ENCODE measurements around the gene DEGS2. TPM values are rescaled to one million over a fixed set of nuclear protein-coding genes. Genes with fewer than 3 reads are reported as not detected.

Gene DEGS2
- total and polyA plus RNA-seq, 2 donors (not counting 1 experiment from before 2014, with no cell fraction given): 0.82 to 6.4 TPM

DNA sequence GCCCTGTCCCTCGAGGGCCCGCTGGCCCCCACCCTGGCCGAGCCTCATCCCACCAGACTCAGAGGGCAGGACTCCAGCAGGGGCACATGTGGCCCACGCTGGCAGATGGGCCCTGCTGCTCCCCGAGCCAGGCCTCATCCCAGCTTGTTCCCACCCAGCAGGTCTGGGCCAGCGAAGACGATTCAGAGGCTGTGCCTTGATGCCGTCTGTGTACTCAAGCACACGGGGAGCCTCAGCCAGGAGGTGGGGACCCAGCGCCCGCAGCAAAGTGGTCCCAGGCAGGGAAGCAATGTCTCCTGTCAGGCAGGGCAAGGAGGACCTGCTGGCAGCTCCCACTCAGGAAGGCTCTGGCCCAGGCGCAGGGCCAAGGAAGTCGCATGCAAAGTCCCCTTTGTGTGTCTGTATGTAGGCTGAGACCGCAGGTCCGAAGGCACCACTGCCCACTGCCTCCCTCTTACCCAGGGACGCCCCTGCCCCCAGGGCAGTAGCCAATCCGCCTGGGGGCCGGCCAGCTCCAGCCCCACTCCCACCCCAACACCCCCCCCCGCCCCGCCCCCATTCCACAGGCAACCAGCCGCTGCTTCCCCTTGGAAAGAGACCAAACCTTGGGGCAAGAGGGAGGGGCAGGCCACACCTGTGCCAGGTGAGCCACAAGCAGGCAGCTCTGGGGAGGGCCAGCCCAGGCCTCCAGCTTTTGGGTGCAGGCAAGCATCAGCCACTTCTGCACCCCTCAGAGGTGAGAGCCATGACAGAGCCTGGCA is 9.4 kb downstream of the DEGS2 start:
- Mint-ChIP-seq H3K9me3 (ENCODE audit: insufficient read depth) (peaks cover 1% of the 10 kb centered on the region), H3K4me1 (peaks cover 27% of the 10 kb centered on the region), H3K4me3 (no peak overlapping the region), H3K27ac (no peak overlapping the region), H3K27me3 (no peaks in the 10 kb centered on the region)
- peaks cover 22 to 24% of the 10 kb centered on the region in 2 donors for H3K4me1 ChIP-seq (ENCODE audit: control insufficient read depth in 2 of 2, insufficient read depth in 2 of 2, low read length in 2 of 2)
- no peaks in the 10 kb centered on the region for H3K36me3 ChIP-seq (replicated peaks in 1 of 2; ENCODE audit: control extremely low read depth in 1 of 2, control insufficient read depth in 1 of 2, extremely low read depth in 1 of 2, insufficient read depth in 2 of 2, low read length in 1 of 2)
- H3K9ac ChIP-seq (ENCODE audit: low read length): no peak overlapping the region
- H3K27me3 ChIP-seq (replicated peaks in 1 of 4; ENCODE audit: control extremely low read depth in 1 of 4, control insufficient read depth in 3 of 4, insufficient read depth in 4 of 4, low read length in 3 of 4): no peaks in the 10 kb centered on the region
- peaks cover 0 to 22% (median 3%) of the 10 kb centered on the region in 3 donors for H3K9me3 ChIP-seq (ENCODE audit: control extremely low read depth in 1 of 3, control insufficient read depth in 2 of 3, insufficient read depth in 1 of 3, low read length in 2 of 3)
- no peak overlapping the region for H3K4me2 ChIP-seq (replicated peaks; ENCODE audit: low read depth, low read length, poor library complexity, severe bottlenecking)
- intact Hi-C loops (cut with micrococcal nuclease): loop anchor here (5.0 kb wide), 1 partner anchor 157 kb away; the partner anchor contains the start of gene SLC25A29
- DNase-seq (no peak), ATAC-seq (ENCODE audit: low read depth) (no peak)
- 89% methylated on average over 14 of the region's 21 CpGs for WGBS (ENCODE audit: insufficient coverage)
- no peak overlapping the region for H3K4me3 ChIP-seq (ENCODE audit: control extremely low read depth in 1 of 5, extremely low read depth in 1 of 5, insufficient read depth in 1 of 5, low read depth in 2 of 5, low read length in 4 of 5)
- H2AFZ ChIP-seq (ENCODE audit: insufficient read depth, low read depth, low read length, poor library complexity, severe bottlenecking): no peak overlapping the region
- H3K27ac ChIP-seq (ENCODE audit: low read length in 2 of 2): no peak overlapping the region
- no peak for TF ChIP-seq EZH2 (IDR thresholded peaks at IDR 0.05; ENCODE audit: borderline replicate concordance, insufficient read depth, low read depth, low read length, poor library complexity, severe bottlenecking)
- no peak for TF ChIP-seq CTCF (IDR thresholded peaks at IDR 0.05)
- CTCF ChIA-PET: interaction anchor here (1.7 kb wide), 1 partner anchor 42 kb away, joined by 5 read pairs; no protein-coding TSS in a partner anchor
- no peaks in the 10 kb centered on the region for H3K79me2 ChIP-seq (ENCODE audit: control insufficient read depth, insufficient read depth, low read length)
- POLR2A ChIA-PET: interaction anchor here (0.6 kb wide), 1 partner anchor 268 kb away, joined by 3 read pairs; no protein-coding TSS in a partner anchor
- H4K20me1 ChIP-seq (ENCODE audit: control insufficient read depth, insufficient read depth, low read length, poor library complexity, severe bottlenecking): no peaks in the 10 kb centered on the region

All from B cell (primary cell).